ENCODE data around the gene TEN1. TPM values are rescaled to one million over a fixed set of nuclear protein-coding genes. Genes with fewer than 3 reads are reported as not detected.

Gene TEN1, protein sequence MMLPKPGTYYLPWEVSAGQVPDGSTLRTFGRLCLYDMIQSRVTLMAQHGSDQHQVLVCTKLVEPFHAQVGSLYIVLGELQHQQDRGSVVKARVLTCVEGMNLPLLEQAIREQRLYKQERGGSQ
- 10 to 100 TPM; 15.9 to 17.3 TPM for total RNA-seq
- 21.0 TPM for polyA plus RNA-seq

DNA sequence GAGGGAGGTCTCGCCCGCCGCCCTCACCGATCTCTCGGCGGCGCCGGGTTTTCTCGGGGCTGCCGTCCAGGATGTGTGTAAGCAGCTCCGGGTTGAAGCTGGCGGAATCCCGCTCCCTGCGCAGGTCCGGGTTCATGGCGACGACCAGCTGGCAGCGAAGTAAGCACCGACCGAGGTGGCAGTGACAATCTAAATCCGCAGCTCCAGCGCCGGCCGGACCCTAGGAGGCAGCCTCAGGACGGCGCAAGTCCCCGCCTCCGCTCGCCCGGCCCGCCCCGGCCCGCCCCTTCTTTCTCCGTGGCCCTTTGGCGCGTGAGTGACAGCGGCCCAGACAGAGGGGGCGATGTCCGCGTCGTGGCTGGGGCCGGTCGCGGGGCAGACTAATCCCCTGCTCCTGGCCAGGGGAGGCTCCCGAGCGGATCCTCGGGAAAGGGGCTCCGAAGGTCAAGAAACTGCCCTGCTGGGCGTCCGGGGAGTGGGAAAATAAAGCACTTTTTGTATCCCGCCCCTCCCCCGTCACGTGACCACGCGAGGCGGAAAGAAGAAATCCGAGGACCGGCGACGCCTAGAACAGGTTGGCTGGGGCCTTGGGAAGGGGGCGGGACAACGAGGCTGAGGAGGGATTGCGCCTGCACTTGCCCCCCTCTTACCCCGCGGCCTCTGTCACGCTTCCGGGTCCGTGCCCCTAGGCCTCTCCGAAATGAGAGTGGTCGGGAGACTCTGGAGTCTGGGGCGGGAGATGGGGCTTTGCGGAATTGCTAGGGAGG, at the start of gene TEN1, which contains the start of gene ACOX1:
TEN1 (plus strand) TSS at position 303 of the 767 bp plus-strand sequence. CDS start 6,953 bp downstream, outside the sequence.
ACOX1 (minus strand) TSS at position 229 of the 767 bp plus-strand sequence; CDS start at position 136, 93 bp downstream.
- POLR2A ChIA-PET: interaction anchor here (0.6 to 1.0 kb wide), 3 partner anchors 83 to 196 kb away, joined by 3 to 4 read pairs (median 3); partner anchors contain the start of genes TRIM65 and UNK
- Mint-ChIP-seq H3K4me1 (peaks cover 35 to 56% (median 47%) of the 10 kb centered on the region in 3 donors), H3K9me3 (no peaks in the 10 kb centered on the region), H3K27ac (peak within 1 kb of the TSS; percentile 99 to 100 (median 100)), H3K36me3 (peaks cover 0 to 28% (median 0%) of the 10 kb centered on the region in 3 donors), H3K27me3 (peaks cover 0 to 1% of the 10 kb centered on the region in 2 donors), H3K4me3 (peak within 1 kb of the TSS; percentile 96 to 100 (median 99))
- peak; percentile 93 to 97 (median 95) for DNase-seq
- Histone ChIP-seq H3K9me3 (ENCODE audit: low read length) (no peaks in the 10 kb centered on the region), H3K27me3 (ENCODE audit: insufficient read depth, low read length, poor library complexity, severe bottlenecking) (no peaks in the 10 kb centered on the region), H3K27ac (ENCODE audit: low read depth, low read length) (peak within 1 kb of the TSS; percentile 95), H3K4me1 (ENCODE audit: insufficient read depth, low read length) (peaks cover 31% of the 10 kb centered on the region), H3K4me3 (ENCODE audit: low read length) (peak within 1 kb of the TSS; percentile 84), H3K36me3 (ENCODE audit: insufficient read depth, low read length) (no peaks in the 10 kb centered on the region)
- CTCF ChIA-PET: no interaction called here

DNA sequence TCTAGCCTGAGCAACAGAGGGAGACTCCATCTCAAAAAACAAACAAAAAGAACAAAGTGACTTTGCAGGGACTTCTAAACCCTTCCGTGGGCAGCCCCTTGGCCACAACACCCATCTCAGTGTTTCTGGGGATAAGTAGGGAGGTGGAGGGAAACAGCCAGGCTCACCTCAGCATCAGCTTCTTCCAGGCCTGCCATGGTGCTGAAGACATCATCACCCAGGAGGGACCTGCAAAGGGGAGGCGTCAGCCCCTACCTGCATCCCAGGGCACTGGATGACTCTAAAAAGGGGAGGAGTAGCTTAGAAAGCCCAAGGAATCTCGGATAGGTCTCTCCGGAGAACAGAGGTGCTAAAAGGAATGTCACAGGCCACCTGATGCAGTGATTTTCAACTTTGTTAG, 48.0 kb upstream of the TEN1 start:
- H3K27ac Mint-ChIP-seq: no peak overlapping the region
- Histone ChIP-seq H3K4me3 (ENCODE audit: low read length) (no peak overlapping the region), H3K27me3 (ENCODE audit: insufficient read depth, low read length, poor library complexity, severe bottlenecking) (no peaks in the 10 kb centered on the region), H3K27ac (ENCODE audit: low read depth, low read length) (no peak overlapping the region), H3K9me3 (ENCODE audit: low read length) (no peaks in the 10 kb centered on the region), H3K36me3 (ENCODE audit: insufficient read depth, low read length) (no peaks in the 10 kb centered on the region), H3K4me1 (ENCODE audit: insufficient read depth, low read length) (no peaks in the 10 kb centered on the region)
- H3K36me3 Mint-ChIP-seq: peaks cover 0 to 8% (median 6%) of the 10 kb centered on the region in 3 donors
- H3K4me3 Mint-ChIP-seq: no peak overlapping the region
- DNase-seq: no peak
- H3K9me3 Mint-ChIP-seq: no peaks in the 10 kb centered on the region
- H3K27me3 Mint-ChIP-seq: peaks cover 0 to 1% of the 10 kb centered on the region in 2 donors
- ChIA-PET POLR2A (no interaction called here), CTCF (interaction anchor here (1.2 kb wide), 1 partner anchor 13 kb away, joined by 3 read pairs; no protein-coding TSS in a partner anchor)
- H3K4me1 Mint-ChIP-seq: no peaks in the 10 kb centered on the region

DNA sequence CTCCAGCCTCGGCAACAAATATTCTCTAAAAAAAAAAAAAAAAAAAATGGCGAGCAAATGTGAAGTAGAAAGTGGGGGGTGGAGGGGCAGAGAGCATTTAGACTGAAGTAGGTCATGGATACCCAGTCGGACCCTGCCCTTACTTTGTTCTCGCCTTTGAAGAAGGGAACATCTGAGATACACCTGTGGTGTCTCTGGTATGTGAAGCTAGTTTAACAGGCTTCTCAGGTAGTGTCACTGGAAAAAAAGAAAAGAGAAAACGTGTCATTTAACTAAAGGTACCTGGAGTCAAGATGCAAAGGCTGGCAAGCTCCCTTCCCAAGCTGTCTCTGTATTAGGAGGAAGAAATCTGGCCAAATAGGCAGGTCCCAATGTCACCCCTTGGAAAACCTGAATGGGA, 46.2 kb upstream of the TEN1 start:
- DNase-seq: no peak
- ChIA-PET POLR2A (no interaction called here), CTCF (interaction anchor here (0.7 to 0.8 kb wide), 2 partner anchors 14 to 184 kb away, joined by 3 read pairs; no protein-coding TSS in a partner anchor)
- no peaks in the 10 kb centered on the region for H3K27me3 ChIP-seq (ENCODE audit: insufficient read depth, low read length, poor library complexity, severe bottlenecking)
- Mint-ChIP-seq H3K27me3 (peaks cover 0 to 1% of the 10 kb centered on the region in 2 donors), H3K36me3 (peaks cover 0 to 3% (median 0%) of the 10 kb centered on the region in 3 donors), H3K9me3 (no peaks in the 10 kb centered on the region), H3K27ac (no peak overlapping the region), H3K4me3 (no peak overlapping the region), H3K4me1 (no peaks in the 10 kb centered on the region)
- no peaks in the 10 kb centered on the region for H3K4me1 ChIP-seq (ENCODE audit: insufficient read depth, low read length)
- H3K36me3 ChIP-seq (ENCODE audit: insufficient read depth, low read length): no peaks in the 10 kb centered on the region
- H3K9me3 ChIP-seq (ENCODE audit: low read length): no peaks in the 10 kb centered on the region
- no peak overlapping the region for H3K4me3 ChIP-seq (ENCODE audit: low read length)
- H3K27ac ChIP-seq (ENCODE audit: low read depth, low read length): no peak overlapping the region

DNA sequence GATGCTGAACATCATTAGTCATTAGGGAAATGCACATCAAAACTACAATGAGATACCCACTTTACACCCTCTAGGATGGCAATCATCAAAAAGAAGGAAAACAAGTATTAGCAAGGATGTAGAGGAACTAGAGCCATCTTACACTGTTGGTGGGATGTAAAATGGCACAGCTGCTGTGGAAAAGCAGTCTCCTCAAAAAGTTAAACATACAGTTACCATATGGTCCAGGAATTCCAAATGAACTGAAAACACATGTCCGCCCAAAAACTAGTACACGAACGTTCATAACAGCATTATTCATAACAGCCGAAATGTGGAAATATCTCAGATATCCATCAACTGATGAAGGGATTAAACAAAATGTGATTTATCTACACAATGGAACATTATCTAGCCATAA, 45.2 kb upstream of the TEN1 start:
- H3K9me3 Mint-ChIP-seq: no peaks in the 10 kb centered on the region
- Histone ChIP-seq H3K4me3 (ENCODE audit: low read length) (no peak overlapping the region), H3K27me3 (ENCODE audit: insufficient read depth, low read length, poor library complexity, severe bottlenecking) (no peaks in the 10 kb centered on the region), H3K27ac (ENCODE audit: low read depth, low read length) (no peak overlapping the region), H3K4me1 (ENCODE audit: insufficient read depth, low read length) (no peaks in the 10 kb centered on the region), H3K36me3 (ENCODE audit: insufficient read depth, low read length) (no peaks in the 10 kb centered on the region), H3K9me3 (ENCODE audit: low read length) (no peaks in the 10 kb centered on the region)
- no peak overlapping the region for H3K27ac Mint-ChIP-seq
- no peaks in the 10 kb centered on the region for H3K4me1 Mint-ChIP-seq
- no peak overlapping the region for H3K4me3 Mint-ChIP-seq
- ChIA-PET CTCF (no interaction called here), POLR2A (no interaction called here)
- H3K27me3 Mint-ChIP-seq: peaks cover 0 to 1% of the 10 kb centered on the region in 2 donors
- DNase-seq: no peak
- H3K36me3 Mint-ChIP-seq: peaks cover 0 to 3% (median 0%) of the 10 kb centered on the region in 3 donors

DNA sequence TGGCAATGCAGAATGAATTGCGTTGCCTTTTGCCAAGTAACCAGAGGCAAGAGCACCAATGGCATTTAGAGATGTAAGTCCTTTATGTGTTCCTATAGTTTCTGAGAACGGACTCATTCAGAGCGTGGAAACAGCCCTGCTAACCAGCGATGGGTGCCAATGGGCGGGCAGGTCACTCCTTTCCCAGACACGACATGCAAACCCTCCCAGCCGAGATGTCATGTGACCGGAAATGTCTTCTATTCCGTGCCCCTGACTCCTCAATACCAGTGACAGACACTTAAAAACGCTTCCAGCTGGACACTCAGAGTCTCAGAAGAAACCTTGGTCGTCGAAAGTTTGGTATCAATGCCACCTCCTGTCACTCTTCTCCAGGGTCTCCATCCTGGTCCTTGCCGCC, 41.4 kb upstream of the TEN1 start:
- ChIA-PET POLR2A (no interaction called here), CTCF (no interaction called here)

DNA sequence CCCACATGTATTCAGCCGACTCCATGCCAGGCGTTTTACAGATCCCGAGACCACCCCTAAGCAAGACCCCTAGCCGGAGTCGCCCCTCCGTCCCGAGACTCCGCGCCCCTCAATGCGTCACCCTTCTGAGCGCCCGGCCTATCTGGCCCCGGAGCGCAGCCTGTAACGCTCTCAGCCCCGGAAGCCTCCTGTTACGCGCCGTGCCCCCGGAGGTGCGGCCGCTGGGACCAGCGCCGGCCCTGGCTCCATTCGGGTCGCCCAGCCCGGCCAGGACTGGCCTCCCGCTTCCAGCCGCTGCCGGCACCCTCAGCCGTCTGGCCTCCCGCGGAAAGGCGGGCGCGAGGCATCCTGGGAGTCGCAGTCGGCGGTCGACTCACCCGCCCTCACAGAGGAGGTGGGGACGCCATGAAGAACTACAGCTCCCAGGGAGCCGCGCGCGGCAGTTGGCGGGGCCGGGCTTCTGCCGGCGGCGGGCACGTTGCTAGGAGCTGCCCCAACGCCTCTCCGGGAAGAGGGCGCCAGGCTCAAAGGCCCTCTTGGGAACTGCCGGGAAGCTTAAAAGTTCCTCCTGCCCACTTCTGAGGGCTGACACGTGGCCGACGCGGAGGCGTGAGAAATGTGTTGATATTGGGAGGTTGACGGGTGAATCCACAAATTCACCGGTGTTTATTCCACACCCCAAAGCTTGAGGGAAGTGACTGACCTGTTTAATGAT, 38.2 kb upstream of the TEN1 start, which contains the start of gene FBF1:
FBF1 (minus strand) TSS at position 316 of the 715 bp plus-strand sequence. CDS start 2,893 bp downstream, outside the sequence.
- Mint-ChIP-seq H3K36me3 (peaks cover 0 to 10% (median 0%) of the 10 kb centered on the region in 3 donors), H3K9me3 (no peaks in the 10 kb centered on the region), H3K27ac (peak within 1 kb of the TSS in 7 of 8 donors; percentile 71 to 93 (median 90)), H3K4me3 (peak within 1 kb of the TSS; percentile 88 to 96 (median 90)), H3K4me1 (peaks cover 9 to 18% (median 10%) of the 10 kb centered on the region in 3 donors), H3K27me3 (no peaks in the 10 kb centered on the region)
- peaks cover 10% of the 10 kb centered on the region for H3K4me1 ChIP-seq (ENCODE audit: insufficient read depth, low read length)
- peak within 1 kb of the TSS; percentile 87 for H3K4me3 ChIP-seq (ENCODE audit: low read length)
- peak within 1 kb of the TSS; percentile 83 for H3K27ac ChIP-seq (ENCODE audit: low read depth, low read length)
- DNase-seq: peak; percentile 80 to 91 (median 83)
- ChIA-PET POLR2A (interaction anchor here (0.7 to 1.0 kb wide), 2 partner anchors 37 to 120 kb away, joined by 4 read pairs; no protein-coding TSS in a partner anchor), CTCF (interaction anchor here (0.5 to 1.5 kb wide), 3 partner anchors 65 to 156 kb away, joined by 3 read pairs; no protein-coding TSS in a partner anchor)
- H3K9me3 ChIP-seq (ENCODE audit: low read length): no peaks in the 10 kb centered on the region
- no peaks in the 10 kb centered on the region for H3K27me3 ChIP-seq (ENCODE audit: insufficient read depth, low read length, poor library complexity, severe bottlenecking)
- no peaks in the 10 kb centered on the region for H3K36me3 ChIP-seq (ENCODE audit: insufficient read depth, low read length)

More for the DNA sequence above, 41.4 kb upstream of the TEN1 start:
- peaks cover 10% of the 10 kb centered on the region for H3K4me1 ChIP-seq (ENCODE audit: insufficient read depth, low read length)
- H3K4me3 ChIP-seq (ENCODE audit: low read length): no peak overlapping the region
- Mint-ChIP-seq H3K4me1 (peaks cover 9 to 18% (median 10%) of the 10 kb centered on the region in 3 donors), H3K27me3 (no peaks in the 10 kb centered on the region), H3K27ac (peak overlapping the region in 1 of 8 donors; percentile 11), H3K4me3 (peak overlapping the region in 2 of 7 donors; percentile 20 to 70), H3K9me3 (no peaks in the 10 kb centered on the region), H3K36me3 (peaks cover 0 to 2% (median 0%) of the 10 kb centered on the region in 3 donors)
- H3K27ac ChIP-seq (ENCODE audit: low read depth, low read length): no peak overlapping the region
- H3K27me3 ChIP-seq (ENCODE audit: insufficient read depth, low read length, poor library complexity, severe bottlenecking): no peaks in the 10 kb centered on the region
- no peaks in the 10 kb centered on the region for H3K36me3 ChIP-seq (ENCODE audit: insufficient read depth, low read length)
- H3K9me3 ChIP-seq (ENCODE audit: low read length): no peaks in the 10 kb centered on the region
- DNase-seq: no peak

DNA sequence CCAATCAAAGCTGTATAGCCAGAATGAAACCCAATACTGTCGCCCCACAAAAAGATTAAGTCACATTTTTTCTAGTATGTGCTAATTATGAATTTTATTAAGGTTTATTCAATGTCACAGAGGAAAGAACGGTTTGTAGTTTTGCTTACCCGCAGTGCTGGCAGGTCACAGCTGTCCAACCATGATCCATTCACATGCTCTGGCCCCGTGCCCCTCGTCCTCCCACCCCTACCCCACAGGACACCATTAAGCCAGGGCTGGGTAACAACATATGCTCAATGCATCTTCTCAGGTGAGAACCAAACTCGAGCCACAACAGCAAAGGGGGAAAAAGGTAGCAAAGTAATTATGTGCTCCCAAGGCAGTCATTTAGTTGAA, 37.6 kb upstream of the TEN1 start:
- Mint-ChIP-seq H3K36me3 (peaks cover 0 to 16% (median 0%) of the 10 kb centered on the region in 3 donors), H3K4me1 (peaks cover 9 to 18% (median 10%) of the 10 kb centered on the region in 3 donors), H3K4me3 (peak overlapping the region; percentile 74 to 96 (median 90)), H3K9me3 (no peaks in the 10 kb centered on the region), H3K27ac (peak overlapping the region in 5 of 8 donors; percentile 79 to 91 (median 89)), H3K27me3 (no peaks in the 10 kb centered on the region)
- no peak for DNase-seq
- CTCF ChIA-PET: interaction anchor here (1.0 to 1.5 kb wide), 2 partner anchors 64 to 114 kb away, joined by 3 read pairs; no protein-coding TSS in a partner anchor
- Histone ChIP-seq H3K4me1 (ENCODE audit: insufficient read depth, low read length) (peaks cover 10% of the 10 kb centered on the region), H3K27ac (ENCODE audit: low read depth, low read length) (peak overlapping the region; percentile 83), H3K4me3 (ENCODE audit: low read length) (peak overlapping the region; percentile 87), H3K36me3 (ENCODE audit: insufficient read depth, low read length) (no peaks in the 10 kb centered on the region), H3K9me3 (ENCODE audit: low read length) (no peaks in the 10 kb centered on the region), H3K27me3 (ENCODE audit: insufficient read depth, low read length, poor library complexity, severe bottlenecking) (no peaks in the 10 kb centered on the region)
- POLR2A ChIA-PET: interaction anchor here (0.7 to 1.0 kb wide), 2 partner anchors 37 to 121 kb away, joined by 4 read pairs; no protein-coding TSS in a partner anchor
